Keratinocyte (primary cell): ENCODE results near the gene MLIP. TPM values are rescaled to one million over a fixed set of nuclear protein-coding genes. Genes with fewer than 3 reads are reported as not detected.

Source experiments
- DNase-seq: peaks from one replicate; pipeline ENCODE4 v3.0.0-alpha.2; 2011; ENCODE audit warnings: low read depth, missing footprints, low spot score
- FAIRE-seq: peaks from 2 replicates; lab custom pipeline; 2011; peaks lifted over from hg19 to GRCh38; lab: Jason Lieb, UNC
- H2AFZ ChIP-seq: 2 replicates; pipeline ENCODE4 v1.6.0; 2012; ENCODE audit warnings: low read length, control low read depth, inconsistent platforms; ENCODE audit not compliant: control insufficient read depth
- H3K27ac ChIP-seq: 2 replicates; pipeline ENCODE4 v1.5.1; 2011; ENCODE audit warnings: low read length; ENCODE audit not compliant: control insufficient read depth, insufficient read depth
- H3K27me3 ChIP-seq: 3 replicates; pipeline ENCODE4 v1.6.0; 2011; ENCODE audit warnings: low read length; ENCODE audit not compliant: control insufficient read depth, insufficient read depth; ENCODE audit errors: extremely low read depth
- H3K36me3 ChIP-seq, 2 experiments: 2 replicates in 1 of 2; 3 replicates in 1 of 2; pipeline ENCODE4 v1.5.1; 2011; ENCODE audit warnings: low read length in 2 of 2, mild to moderate bottlenecking in 1 of 2; ENCODE audit not compliant: control insufficient read depth in 2 of 2, insufficient read depth in 2 of 2; ENCODE audit errors: extremely low read depth in 1 of 2
- H3K4me1 ChIP-seq: 3 replicates; pipeline ENCODE4 v1.5.1; 2011; ENCODE audit warnings: low read length; ENCODE audit not compliant: control insufficient read depth, insufficient read depth; ENCODE audit errors: extremely low read depth
- H3K4me2 ChIP-seq: 3 replicates; pipeline ENCODE4 v1.6.0; 2011; ENCODE audit warnings: low read depth, low read length; ENCODE audit not compliant: control insufficient read depth, insufficient read depth; ENCODE audit errors: extremely low read depth
- H3K4me3 ChIP-seq, 3 experiments: fragments of 200-600 bp in 1 of 3; sonication (generic) in 1 of 3; 2 replicates in 2 of 3; 3 replicates in 1 of 3; pipeline ENCODE4 v1.5.1; 2011 to 2016; ENCODE audit warnings: low read length in 3 of 3, mild to moderate bottlenecking in 3 of 3, control low read depth in 2 of 3, inconsistent platforms in 1 of 3, low read depth in 1 of 3, mixed read lengths in 1 of 3, mixed run types in 1 of 3, moderate library complexity in 1 of 3; ENCODE audit not compliant: control insufficient read depth in 2 of 3, insufficient read depth in 2 of 3; ENCODE audit errors: extremely low read depth in 1 of 3
- H3K79me2 ChIP-seq: 2 replicates; pipeline ENCODE4 v1.6.0; 2012; ENCODE audit warnings: low read length; ENCODE audit not compliant: control insufficient read depth, insufficient read depth
- H3K9ac ChIP-seq: 3 replicates; pipeline ENCODE4 v1.6.0; 2011; ENCODE audit warnings: low read length; ENCODE audit not compliant: control insufficient read depth, insufficient read depth; ENCODE audit errors: extremely low read depth
- H3K9me1 ChIP-seq: 3 replicates; pipeline ENCODE4 v1.6.0; 2011; ENCODE audit warnings: low read length; ENCODE audit not compliant: control insufficient read depth, insufficient read depth; ENCODE audit errors: extremely low read depth
- H3K9me3 ChIP-seq: 2 replicates; pipeline ENCODE4 v1.5.1; 2012; ENCODE audit warnings: low read depth, low read length; ENCODE audit not compliant: control insufficient read depth
- H4K20me1 ChIP-seq: 3 replicates; pipeline ENCODE4 v1.6.0; 2011; ENCODE audit warnings: low read length; ENCODE audit not compliant: control insufficient read depth, insufficient read depth; ENCODE audit errors: extremely low read depth
- EZH2 ChIP-seq: IDR thresholded peaks from one replicate; pipeline ENCODE4 v1.6.1; 2012; ENCODE audit warnings: inconsistent platforms, mild to moderate bottlenecking, low read length, moderate library complexity
- dilution Hi-C: fragments of 300-500 bp; cut with MboI; formaldehyde crosslinking; loops from one replicate; pipeline ENCODE4 v1.7.0; 2020; ENCODE audit warnings: low sequenced_read_pairs; ENCODE audit not compliant: extremely low pct_ligation_motif_present
- polyA plus RNA-seq, 5 experiments: library from polyadenylated mRNA; depleted of rRNA in 3 of 5; stranded (reverse) in 3 of 5; stranded (forward) in 1 of 5; unstranded in 1 of 5; fragments of >200 nt; gene quantifications; 1 replicate in 1 of 5; 2 replicates in 3 of 5; 3 replicates in 1 of 5; pipeline versions ENCODE4 v1.2.1 to v1.2.3, GENCODE V29; 2011 to 2012; ENCODE audit warnings: missing spikeins in 2 of 5, low read depth in 1 of 5, low replicate concordance in 1 of 5
- TF ChIP-seq, protein P1 (sequence below), 3 experiments: IDR thresholded peaks in 1 of 3; conservative IDR thresholded peaks in 1 of 3; optimal IDR thresholded peaks in 1 of 3; 2 replicates in 2 of 3; 3 replicates in 1 of 3; pipeline versions ENCODE3 to v1.5.1; 2011; ENCODE audit warnings: low read length in 3 of 3, mild to moderate bottlenecking in 3 of 3, moderate library complexity in 2 of 3, control low read depth in 1 of 3, inconsistent platforms in 1 of 3; ENCODE audit not compliant: insufficient read depth in 2 of 3; ENCODE audit errors: extremely low read depth in 1 of 3

The MLIP gene
- polyA plus RNA-seq, 1 donor (not counting 4 experiments of a cell fraction or from before 2014, with no cell fraction given): 0.87 TPM

DNA sequence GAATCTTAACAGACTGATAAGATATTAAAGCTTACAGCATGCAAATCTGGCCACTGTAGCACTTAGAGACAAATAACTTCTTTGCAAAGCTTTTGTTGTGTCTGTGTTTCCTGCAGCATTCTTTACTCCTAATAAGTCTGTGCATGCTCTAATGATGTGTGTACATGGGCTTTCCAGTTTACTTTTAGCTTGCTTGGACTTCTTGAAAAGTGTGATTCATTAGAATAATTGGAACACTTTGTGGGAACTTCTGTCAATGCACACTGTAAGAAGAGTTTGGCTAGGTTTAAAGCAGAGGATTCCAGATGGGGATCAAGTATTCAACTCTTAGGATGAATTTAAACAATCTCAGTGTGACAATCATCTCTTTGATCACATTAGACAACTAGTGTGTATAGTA is 174.9 kb downstream of the MLIP start:
- Histone ChIP-seq H3K9me3 (no peaks in the 10 kb centered on the region), H3K36me3 (no peaks in the 10 kb centered on the region), H2AFZ (peak overlapping the region; percentile 45), H3K27me3 (no peaks in the 10 kb centered on the region), H3K9me1 (no peaks in the 10 kb centered on the region), H3K27ac (peak overlapping the region; percentile 51), H3K79me2 (no peaks in the 10 kb centered on the region), H4K20me1 (no peaks in the 10 kb centered on the region), H3K9ac (no peak overlapping the region), H3K4me1 (peaks cover 40% of the 10 kb centered on the region), H3K4me2 (peak overlapping the region; percentile 23), H3K4me3 (no peak overlapping the region)
- DNase-seq: no peak
- dilution Hi-C loops: no loop called here
- TF ChIP-seq, protein P1, sequence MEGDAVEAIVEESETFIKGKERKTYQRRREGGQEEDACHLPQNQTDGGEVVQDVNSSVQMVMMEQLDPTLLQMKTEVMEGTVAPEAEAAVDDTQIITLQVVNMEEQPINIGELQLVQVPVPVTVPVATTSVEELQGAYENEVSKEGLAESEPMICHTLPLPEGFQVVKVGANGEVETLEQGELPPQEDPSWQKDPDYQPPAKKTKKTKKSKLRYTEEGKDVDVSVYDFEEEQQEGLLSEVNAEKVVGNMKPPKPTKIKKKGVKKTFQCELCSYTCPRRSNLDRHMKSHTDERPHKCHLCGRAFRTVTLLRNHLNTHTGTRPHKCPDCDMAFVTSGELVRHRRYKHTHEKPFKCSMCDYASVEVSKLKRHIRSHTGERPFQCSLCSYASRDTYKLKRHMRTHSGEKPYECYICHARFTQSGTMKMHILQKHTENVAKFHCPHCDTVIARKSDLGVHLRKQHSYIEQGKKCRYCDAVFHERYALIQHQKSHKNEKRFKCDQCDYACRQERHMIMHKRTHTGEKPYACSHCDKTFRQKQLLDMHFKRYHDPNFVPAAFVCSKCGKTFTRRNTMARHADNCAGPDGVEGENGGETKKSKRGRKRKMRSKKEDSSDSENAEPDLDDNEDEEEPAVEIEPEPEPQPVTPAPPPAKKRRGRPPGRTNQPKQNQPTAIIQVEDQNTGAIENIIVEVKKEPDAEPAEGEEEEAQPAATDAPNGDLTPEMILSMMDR (optimal IDR thresholded peaks at IDR 0.05 in 1 of 3, IDR thresholded peaks at IDR 0.05 in 1 of 3, conservative IDR thresholded peaks at IDR 0.05 in 1 of 3; ENCODE audit: extremely low read depth in 1 of 3, insufficient read depth in 2 of 3, low read length in 3 of 3): no peak
- no peak for TF ChIP-seq EZH2
- peak; percentile 95 for FAIRE-seq

- dilution Hi-C loops: no loop called here
- Histone ChIP-seq H3K9me3 (no peaks in the 10 kb centered on the region), H3K9me1 (no peaks in the 10 kb centered on the region), H3K4me2 (no peak overlapping the region), H3K27ac (no peak overlapping the region), H2AFZ (no peak overlapping the region), H3K4me3 (no peak overlapping the region), H3K36me3 (no peaks in the 10 kb centered on the region), H3K79me2 (no peaks in the 10 kb centered on the region), H3K27me3 (no peaks in the 10 kb centered on the region), H3K4me1 (peaks cover 46% of the 10 kb centered on the region), H3K9ac (no peak overlapping the region), H4K20me1 (no peaks in the 10 kb centered on the region)
- TF ChIP-seq EZH2: no peak
- TF ChIP-seq, protein P1 (optimal IDR thresholded peaks at IDR 0.05 in 1 of 3, IDR thresholded peaks at IDR 0.05 in 1 of 3, conservative IDR thresholded peaks at IDR 0.05 in 1 of 3; ENCODE audit: extremely low read depth in 1 of 3, insufficient read depth in 2 of 3, low read length in 3 of 3): no peak
- FAIRE-seq (no peak), DNase-seq (no peak)
Measured at GRCh38 chr6:54288474-54288873, 177.2 kb downstream of the MLIP start.
